Caco-2 (cell line): ENCODE results near the gene SRD5A1. TPM values are rescaled to one million over a fixed set of nuclear protein-coding genes. Genes with fewer than 3 reads are reported as not detected.

ENCODE experiments used
- BruUV-seq: library from RNA; stranded (reverse); fragments of 400-500 nt; replicated peaks from 2 replicates; lab custom pipeline; 2021; lab: Mats Ljungman, UMichigan
- CTCF ChIA-PET: fragments of 300-600 bp; sonication (Branson Sonifier 250); formaldehyde crosslinking; loops from one replicate; lab custom pipeline; 2022; ENCODE audit warnings: antibody characterized with exemption; lab: Charles Lee
- POLR2A ChIA-PET: fragments of 300-600 bp; sonication (Branson Sonifier 250); formaldehyde crosslinking; loops from one replicate; lab custom pipeline; 2022; ENCODE audit warnings: antibody characterized with exemption; lab: Charles Lee
- DNase-seq, 2 experiments: peaks; one replicate each; pipeline versions ENCODE4 v3.0.0 to v3.0.0-alpha.2; 2020 to 2022
- H3K27me3 ChIP-seq: replicated peaks from 2 replicates; pipeline ENCODE4 v1.6.0; 2011; ENCODE audit warnings: low read length; ENCODE audit not compliant: control insufficient read depth, insufficient read depth
- H3K36me3 ChIP-seq: 2 replicates; pipeline ENCODE4 v1.5.1; 2011; ENCODE audit warnings: low read length; ENCODE audit not compliant: control insufficient read depth, insufficient read depth
- H3K4me1 ChIP-seq: fragments of 250-450 bp; sonication (Bioruptor Pico); 2 replicates; pipeline ENCODE4 v1.5.1; 2020; ENCODE audit warnings: mild to moderate bottlenecking
- H3K4me3 ChIP-seq: 2 replicates; pipeline ENCODE4 v1.5.1; 2011; ENCODE audit warnings: low read depth, mild to moderate bottlenecking, control low read depth, low read length
- H3K9me3 ChIP-seq: fragments of 250-450 bp; sonication (Bioruptor Pico); 2 replicates; pipeline ENCODE4 v1.5.1; 2020; ENCODE audit warnings: mild to moderate bottlenecking, moderate library complexity
- H3K27ac Mint-ChIP-seq: one replicate; pipeline ENCODE4 v1.8.0; 2022; ENCODE audit warnings: mixed read lengths; ENCODE audit not compliant: unreplicated experiment
- H3K27me3 Mint-ChIP-seq: one replicate; pipeline ENCODE4 v1.8.0; 2022; ENCODE audit warnings: mixed read lengths; ENCODE audit not compliant: insufficient read depth, unreplicated experiment
- H3K36me3 Mint-ChIP-seq: one replicate; pipeline ENCODE4 v1.8.0; 2022; ENCODE audit warnings: mild to moderate bottlenecking, mixed read lengths; ENCODE audit not compliant: insufficient read depth, unreplicated experiment
- H3K4me1 Mint-ChIP-seq: one replicate; pipeline ENCODE4 v1.8.0; 2022; ENCODE audit warnings: low read depth, mixed read lengths; ENCODE audit not compliant: unreplicated experiment
- H3K4me3 Mint-ChIP-seq: one replicate; pipeline ENCODE4 v1.8.0; 2022; ENCODE audit warnings: mild to moderate bottlenecking, moderate library complexity, mixed read lengths; ENCODE audit not compliant: unreplicated experiment
- H3K9me3 Mint-ChIP-seq: one replicate; pipeline ENCODE4 v1.8.0; 2022; ENCODE audit warnings: mixed read lengths; ENCODE audit not compliant: unreplicated experiment
- intact Hi-C: fragments of 100-400 bp; cut with micrococcal nuclease; formaldehyde crosslinking; loops from one replicate; pipeline ENCODE4 v1.10.0; 2022; ENCODE audit not compliant: unreplicated experiment
- total RNA-seq: library from RNA; stranded (reverse); gene quantifications from 2 replicates; pipeline ENCODE4 v1.2.3, GENCODE V29; 2022
- TF ChIP-seq, protein P1 (sequence below), 2 experiments: fragments of 200-600 bp in 1 of 2; IDR thresholded peaks; 1 replicate in 1 of 2; 2 replicates in 1 of 2; pipeline versions ENCODE4 v1.5.1 to v1.8.0; 2011 to 2022; ENCODE audit warnings: antibody characterized with exemption in 1 of 2, control low read depth in 1 of 2, inconsistent platforms in 1 of 2, low read depth in 1 of 2, low read length in 1 of 2, mild to moderate bottlenecking in 1 of 2, moderate library complexity in 1 of 2; ENCODE audit not compliant: insufficient read depth in 1 of 2, severe bottlenecking in 1 of 2, unreplicated experiment in 1 of 2

SRD5A1 gene
- total RNA-seq, 1 experiment from 2014 or later = 19.4 TPM

DNA sequence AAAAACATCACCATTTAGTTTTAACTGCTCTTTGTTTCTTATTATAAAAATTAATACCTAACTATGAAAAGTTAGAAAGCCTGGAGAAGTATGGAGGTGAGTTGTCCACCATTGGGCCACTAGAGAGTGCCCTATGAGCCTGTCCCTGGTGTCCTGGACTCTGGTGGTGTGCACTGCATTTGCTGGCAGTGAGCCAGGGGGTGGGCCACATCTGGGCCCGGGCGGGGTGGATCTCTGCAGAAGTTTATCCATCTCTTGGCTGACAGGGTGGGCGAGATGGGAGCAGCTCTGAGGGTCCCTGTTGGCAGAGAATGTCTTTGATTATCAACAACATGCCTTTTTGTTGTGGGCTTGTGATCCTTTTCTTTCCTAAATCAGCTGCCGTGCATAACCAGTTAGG lies 88.2 kb downstream of the SRD5A1 start:
- no peaks in the 10 kb centered on the region for H3K9me3 Mint-ChIP-seq
- no TSS peak for BruUV-seq
- H3K4me3 Mint-ChIP-seq = no peak overlapping the region
- TF ChIP-seq, protein P1, sequence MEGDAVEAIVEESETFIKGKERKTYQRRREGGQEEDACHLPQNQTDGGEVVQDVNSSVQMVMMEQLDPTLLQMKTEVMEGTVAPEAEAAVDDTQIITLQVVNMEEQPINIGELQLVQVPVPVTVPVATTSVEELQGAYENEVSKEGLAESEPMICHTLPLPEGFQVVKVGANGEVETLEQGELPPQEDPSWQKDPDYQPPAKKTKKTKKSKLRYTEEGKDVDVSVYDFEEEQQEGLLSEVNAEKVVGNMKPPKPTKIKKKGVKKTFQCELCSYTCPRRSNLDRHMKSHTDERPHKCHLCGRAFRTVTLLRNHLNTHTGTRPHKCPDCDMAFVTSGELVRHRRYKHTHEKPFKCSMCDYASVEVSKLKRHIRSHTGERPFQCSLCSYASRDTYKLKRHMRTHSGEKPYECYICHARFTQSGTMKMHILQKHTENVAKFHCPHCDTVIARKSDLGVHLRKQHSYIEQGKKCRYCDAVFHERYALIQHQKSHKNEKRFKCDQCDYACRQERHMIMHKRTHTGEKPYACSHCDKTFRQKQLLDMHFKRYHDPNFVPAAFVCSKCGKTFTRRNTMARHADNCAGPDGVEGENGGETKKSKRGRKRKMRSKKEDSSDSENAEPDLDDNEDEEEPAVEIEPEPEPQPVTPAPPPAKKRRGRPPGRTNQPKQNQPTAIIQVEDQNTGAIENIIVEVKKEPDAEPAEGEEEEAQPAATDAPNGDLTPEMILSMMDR (IDR thresholded peaks at IDR 0.05; ENCODE audit: insufficient read depth in 1 of 2, low read depth in 1 of 2, low read length in 1 of 2, severe bottlenecking in 1 of 2, unreplicated experiment in 1 of 2) = no peak
- no peaks in the 10 kb centered on the region for H3K9me3 ChIP-seq
- no peak overlapping the region for H3K27ac Mint-ChIP-seq
- H3K36me3 ChIP-seq = peaks cover 3% of the 10 kb centered on the region; the same call in 1 of the 2 replicates
- no peak for DNase-seq
- ChIA-PET CTCF (no interaction called here), POLR2A (no interaction called here)
- no peaks in the 10 kb centered on the region for H3K27me3 Mint-ChIP-seq
- H3K4me1 ChIP-seq = peaks cover 2% of the 10 kb centered on the region; the same call in 1 of the 2 replicates
- intact Hi-C loops = no loop called here
- no peak overlapping the region for H3K4me3 ChIP-seq
- peaks cover 13% of the 10 kb centered on the region for H3K4me1 Mint-ChIP-seq
- H3K27me3 ChIP-seq = no peaks in the 10 kb centered on the region
- peaks cover 38% of the 10 kb centered on the region for H3K36me3 Mint-ChIP-seq

DNA sequence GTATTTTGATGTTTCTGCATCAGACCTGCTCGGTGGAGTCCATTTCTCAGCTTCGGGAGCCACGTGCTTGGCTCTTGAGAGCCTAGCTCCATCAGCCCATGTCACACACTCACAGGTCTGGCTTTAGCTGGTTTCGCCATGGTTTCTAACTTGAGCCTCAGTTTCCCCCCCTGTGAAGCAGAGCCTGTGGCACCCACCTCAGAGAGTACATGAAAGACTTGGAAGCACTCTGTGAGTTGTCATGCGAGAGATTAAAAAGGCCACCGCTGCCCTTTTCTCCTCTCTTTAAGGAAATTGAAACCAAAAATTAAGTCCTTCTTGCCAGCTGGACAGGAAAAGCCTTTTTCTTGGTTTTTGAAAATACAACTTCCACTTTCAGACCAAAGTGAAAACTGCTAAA lies 88.8 kb downstream of the SRD5A1 start:
- no peak overlapping the region for H3K4me3 Mint-ChIP-seq
- H3K4me1 Mint-ChIP-seq = peaks cover 8% of the 10 kb centered on the region
- intact Hi-C loops = no loop called here
- no peak overlapping the region for H3K4me3 ChIP-seq
- peaks cover 43% of the 10 kb centered on the region for H3K36me3 Mint-ChIP-seq
- ChIA-PET CTCF (no interaction called here), POLR2A (no interaction called here)
- DNase-seq = no peak
- H3K4me1 ChIP-seq = no peaks in the 10 kb centered on the region
- 0 out of 2 replicates have a peak, but pooled peaks cover 2% of the 10 kb centered on the region for H3K36me3 ChIP-seq
- H3K9me3 Mint-ChIP-seq = no peaks in the 10 kb centered on the region
- TF ChIP-seq, protein P1 (IDR thresholded peaks at IDR 0.05; ENCODE audit: insufficient read depth in 1 of 2, low read depth in 1 of 2, low read length in 1 of 2, severe bottlenecking in 1 of 2, unreplicated experiment in 1 of 2) = no peak
- no TSS peak for BruUV-seq
- H3K27me3 Mint-ChIP-seq = no peaks in the 10 kb centered on the region
- H3K27ac Mint-ChIP-seq = no peak overlapping the region
- H3K27me3 ChIP-seq = no peaks in the 10 kb centered on the region
- H3K9me3 ChIP-seq = no peaks in the 10 kb centered on the region

DNA sequence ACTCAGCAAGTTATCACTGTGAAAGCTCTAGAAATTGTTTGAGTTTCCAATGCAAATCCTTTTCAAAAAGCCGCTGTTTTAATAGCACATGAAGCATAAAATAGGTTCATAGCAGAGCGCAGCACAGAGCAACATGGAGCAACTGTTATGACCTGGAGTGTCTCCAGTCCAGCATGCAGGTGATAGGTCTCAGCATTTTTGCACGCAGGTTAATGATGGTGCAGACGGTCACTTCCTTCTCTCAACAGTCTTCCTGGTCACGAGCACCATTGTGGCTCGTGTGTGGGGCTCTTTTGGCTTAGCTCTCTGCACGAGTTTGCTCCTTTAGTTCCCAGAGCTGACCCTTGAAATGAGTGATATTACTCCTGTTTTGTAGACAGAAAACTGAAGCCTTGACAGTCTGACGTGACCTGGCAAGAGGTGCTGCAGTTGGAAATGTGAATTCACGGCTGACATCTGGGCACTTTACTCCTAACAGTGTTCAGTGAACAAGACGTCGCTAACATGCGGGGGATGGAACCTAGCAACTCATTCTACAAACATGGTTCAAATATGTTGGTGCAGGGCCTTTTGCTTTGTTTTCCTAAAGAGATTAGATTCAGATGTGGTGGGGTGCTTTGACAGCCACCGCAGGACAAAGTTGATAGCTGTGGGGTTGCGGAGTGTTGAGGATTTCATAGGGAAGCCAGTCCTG lies 90.0 kb downstream of the SRD5A1 start:
- TF ChIP-seq, protein P1 (IDR thresholded peaks at IDR 0.05; ENCODE audit: insufficient read depth in 1 of 2, low read depth in 1 of 2, low read length in 1 of 2, severe bottlenecking in 1 of 2, unreplicated experiment in 1 of 2) = no peak
- Histone ChIP-seq H3K4me3 (no peak overlapping the region), H3K36me3 (0 out of 2 replicates have a peak, but pooled peaks cover 1% of the 10 kb centered on the region), H3K9me3 (no peaks in the 10 kb centered on the region), H3K27me3 (no peaks in the 10 kb centered on the region), H3K4me1 (no peaks in the 10 kb centered on the region)
- no peaks in the 10 kb centered on the region for H3K9me3 Mint-ChIP-seq
- no TSS peak for BruUV-seq
- H3K36me3 Mint-ChIP-seq = peaks cover 42% of the 10 kb centered on the region
- DNase-seq = no peak
- CTCF ChIA-PET = no interaction called here
- H3K4me3 Mint-ChIP-seq = no peak overlapping the region
- H3K4me1 Mint-ChIP-seq = peaks cover 16% of the 10 kb centered on the region
- H3K27me3 Mint-ChIP-seq = no peaks in the 10 kb centered on the region
- POLR2A ChIA-PET = no interaction called here
- intact Hi-C loops = no loop called here
- no peak overlapping the region for H3K27ac Mint-ChIP-seq
